ENCODE results near the gene ABCA10. TPM values are rescaled to one million over a fixed set of nuclear protein-coding genes. Genes with fewer than 3 reads are reported as not detected.

The ABCA10 gene
- total RNA-seq, 2 donors from 2014 or later: 0.11 to 1.4 TPM

DNA sequence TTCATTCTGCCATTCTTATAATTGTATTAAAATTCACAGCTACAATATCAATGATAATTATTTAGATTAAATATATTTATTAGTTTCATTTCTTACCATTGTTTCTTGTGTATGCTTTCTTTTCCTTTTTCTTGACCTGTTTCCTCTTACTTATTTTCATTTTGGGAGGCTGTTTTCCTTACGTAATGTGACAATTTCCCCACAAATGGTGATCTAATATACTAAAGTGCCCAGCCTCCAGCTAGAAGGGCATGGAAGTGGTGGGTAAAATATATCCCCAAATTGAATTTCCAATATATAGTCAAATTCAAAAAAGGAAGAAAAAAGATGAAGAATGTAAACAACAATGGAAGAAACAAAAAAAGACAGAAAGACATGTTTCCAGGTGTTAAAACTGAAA, 85.5 kb downstream of the ABCA10 start:
- no peak overlapping the region for H3K27ac Mint-ChIP-seq
- ATAC-seq: no peak
- H3K36me3 Mint-ChIP-seq: no peaks in the 10 kb centered on the region
- no peaks in the 10 kb centered on the region for H3K9me3 Mint-ChIP-seq
- DNase-seq (ENCODE audit: low spot score in 2 of 2): no peak

DNA sequence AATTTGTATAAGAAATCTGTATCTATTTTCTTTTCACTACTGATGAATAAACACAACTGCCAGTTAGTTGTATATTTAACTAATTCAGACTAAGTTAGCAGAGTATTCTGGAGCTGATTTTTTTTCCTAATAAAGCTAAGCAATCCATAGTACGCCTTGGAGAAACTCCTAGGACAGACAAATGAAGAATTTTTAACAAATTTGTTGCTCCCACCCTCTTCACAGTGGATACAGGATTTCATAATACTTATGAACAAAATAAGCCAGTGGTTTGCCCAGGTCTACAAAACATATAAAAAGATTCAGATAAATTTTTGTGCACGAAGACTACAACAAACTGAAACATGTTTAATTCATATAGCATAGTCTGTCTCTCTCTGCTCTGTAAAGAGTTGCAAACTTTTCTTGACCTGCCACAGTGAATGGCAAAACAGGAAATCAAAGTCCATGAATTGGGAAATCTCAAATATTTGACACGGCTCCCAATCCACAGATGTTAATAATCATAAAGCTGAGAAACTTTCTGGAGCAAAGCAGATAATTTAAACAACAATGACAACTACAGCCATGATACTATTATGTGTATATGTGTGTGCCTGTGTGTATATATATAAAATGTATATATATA, 86.3 kb downstream of the ABCA10 start:
- H3K9me3 Mint-ChIP-seq: no peaks in the 10 kb centered on the region
- H3K36me3 Mint-ChIP-seq: no peaks in the 10 kb centered on the region
- ATAC-seq: no peak
- no peak overlapping the region for H3K27ac Mint-ChIP-seq
- no peak for DNase-seq (ENCODE audit: low spot score in 2 of 2)

DNA sequence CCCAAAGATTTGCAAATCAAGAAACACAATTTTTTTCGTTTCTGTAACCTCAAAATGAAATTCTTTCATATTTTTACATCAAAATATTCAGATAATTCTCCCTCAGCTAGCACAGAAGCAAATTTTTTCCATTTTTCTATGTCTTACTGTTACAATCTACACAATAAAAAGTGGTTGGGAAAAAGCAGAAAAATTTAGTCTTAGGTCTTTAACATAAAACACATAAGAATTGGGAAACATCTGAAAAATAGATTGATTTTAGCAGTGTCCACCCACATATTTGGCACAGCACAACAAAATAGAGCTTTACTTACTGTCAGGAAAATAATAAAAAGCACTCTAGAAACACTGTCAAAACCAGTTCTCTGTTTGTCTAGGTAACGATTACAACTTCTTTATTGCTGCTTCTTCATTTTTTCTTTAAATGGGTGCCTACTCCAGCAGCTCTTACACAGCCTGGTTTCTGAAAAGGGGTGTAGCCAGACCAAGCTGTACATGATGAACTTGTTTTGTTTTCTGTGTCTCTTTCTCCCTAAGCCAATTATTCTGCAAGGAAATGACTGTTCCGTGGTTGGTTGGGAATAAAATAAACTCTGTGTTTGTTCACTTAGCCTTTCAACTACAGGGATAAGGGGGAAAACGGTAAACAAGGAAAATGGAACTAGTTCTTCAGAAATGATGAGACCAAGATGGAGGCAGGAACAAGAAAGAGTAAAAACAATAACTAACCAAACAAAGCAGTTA, 87.0 kb downstream of the ABCA10 start, which contains the start of gene ABCA6:
TSS of gene ABCA6 (minus strand) at position 465 of the 744 bp plus-strand sequence. CDS start 1,192 bp downstream, outside the sequence.
- no peaks in the 10 kb centered on the region for H3K9me3 Mint-ChIP-seq
- H3K27ac Mint-ChIP-seq: no peak within 1 kb of the TSS
- no peak for DNase-seq (ENCODE audit: low spot score in 2 of 2)
- no peaks in the 10 kb centered on the region for H3K36me3 Mint-ChIP-seq
- ATAC-seq: no peak

DNA sequence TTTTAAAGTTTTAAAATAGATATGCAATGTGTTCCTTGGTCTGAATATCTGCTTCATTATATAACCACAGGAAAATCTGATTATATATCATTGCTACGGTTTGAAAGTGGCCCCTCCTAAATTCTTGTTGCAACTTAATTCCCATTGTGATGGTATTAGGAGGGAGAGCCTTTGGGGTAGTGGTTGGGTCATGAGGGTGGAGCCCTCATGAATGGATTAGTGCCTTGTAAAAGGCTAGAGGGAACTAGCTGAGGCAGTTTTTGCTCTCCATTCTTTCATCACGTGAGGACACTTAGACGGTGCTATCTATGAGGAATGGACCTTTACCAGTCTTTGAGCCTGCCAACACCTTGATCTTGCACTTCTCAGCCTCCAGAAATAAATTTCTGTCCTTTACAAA, 94.5 kb downstream of the ABCA10 start:
- no peak for ATAC-seq
- DNase-seq (ENCODE audit: low spot score in 2 of 2): no peak
- H3K9me3 Mint-ChIP-seq: no peaks in the 10 kb centered on the region
- H3K36me3 Mint-ChIP-seq: peaks cover 0 to 5% of the 10 kb centered on the region in 2 donors
- H3K27ac Mint-ChIP-seq: no peak overlapping the region

DNA sequence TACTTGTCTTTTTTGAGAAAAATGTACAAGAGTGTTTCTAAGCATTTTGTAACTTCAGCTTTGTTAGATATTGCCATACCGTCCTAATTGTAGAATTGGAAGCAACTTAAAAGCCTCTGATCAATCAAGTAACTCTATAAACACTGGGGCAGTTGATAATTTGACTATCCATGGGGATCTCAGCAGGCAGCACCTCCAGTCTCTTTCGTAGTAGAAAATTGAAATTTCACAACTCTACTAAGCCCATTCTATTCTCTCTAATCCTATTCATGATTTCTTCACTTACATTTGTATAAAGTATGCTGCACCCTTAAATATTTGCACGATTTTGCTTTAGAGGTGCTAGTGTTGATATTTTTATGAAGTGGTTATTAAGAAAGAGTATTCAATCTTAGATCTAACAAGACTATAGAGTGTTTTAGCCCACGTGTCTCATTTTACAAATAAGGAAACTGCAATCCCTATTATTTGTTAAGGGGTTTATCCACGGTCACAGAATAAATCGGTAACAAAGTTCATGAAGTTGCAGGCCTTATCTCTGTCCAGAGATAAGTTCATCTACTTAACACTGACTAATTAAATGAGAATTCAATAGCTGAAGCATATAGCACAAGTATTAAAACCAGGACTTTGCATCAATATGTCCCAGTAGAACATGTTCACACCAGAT, 97.9 kb downstream of the ABCA10 start:
- no peak for ATAC-seq
- no peak overlapping the region for H3K27ac Mint-ChIP-seq
- H3K36me3 Mint-ChIP-seq: peaks cover 0 to 3% of the 10 kb centered on the region in 2 donors
- H3K9me3 Mint-ChIP-seq: no peaks in the 10 kb centered on the region
- no peak for DNase-seq (ENCODE audit: low spot score in 2 of 2)

DNA sequence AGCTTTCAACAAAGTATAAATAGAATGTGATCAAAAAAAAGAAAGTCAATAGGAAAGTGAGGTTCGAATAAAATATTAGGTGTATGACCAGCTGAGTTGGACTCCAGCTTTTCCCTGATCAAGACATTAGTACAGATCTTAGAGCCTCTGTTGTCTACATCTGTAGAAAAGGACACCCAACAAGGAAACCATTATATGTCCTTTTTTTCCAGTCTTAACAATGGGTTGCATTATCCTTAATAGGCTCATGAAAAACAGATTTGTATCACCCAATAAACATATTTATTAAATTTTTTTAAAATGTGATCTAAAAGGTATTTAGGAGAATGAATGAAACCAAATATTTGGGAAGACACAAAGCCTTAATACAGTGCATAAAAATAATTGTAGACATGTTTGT, 105.0 kb downstream of the ABCA10 start:
- ATAC-seq (no peak), DNase-seq (ENCODE audit: low spot score in 2 of 2) (no peak)
- Mint-ChIP-seq H3K36me3 (no peaks in the 10 kb centered on the region), H3K9me3 (no peaks in the 10 kb centered on the region), H3K27ac (no peak overlapping the region)

DNA sequence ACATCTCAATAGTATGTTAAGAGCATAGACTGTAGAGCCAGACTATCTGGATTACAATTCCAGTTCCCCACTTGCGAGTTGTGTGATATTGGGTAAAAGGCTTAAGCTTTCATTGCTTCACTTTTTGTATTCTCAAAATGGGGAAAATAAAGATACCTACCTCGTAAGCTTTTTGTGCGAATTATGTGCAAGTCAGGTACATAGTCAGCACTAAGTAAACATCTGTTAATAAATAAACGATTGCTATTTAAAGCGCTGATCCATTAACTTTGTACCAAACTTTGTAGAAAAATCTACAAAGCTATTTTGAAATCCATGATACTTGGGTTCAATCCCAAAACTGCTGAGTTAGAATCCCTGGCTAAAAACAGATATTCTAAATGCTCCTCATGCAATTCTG, 106.6 kb downstream of the ABCA10 start:
- DNase-seq (ENCODE audit: low spot score in 2 of 2) (no peak), ATAC-seq (no peak)
- Mint-ChIP-seq H3K27ac (no peak overlapping the region), H3K9me3 (no peaks in the 10 kb centered on the region), H3K36me3 (no peaks in the 10 kb centered on the region)

DNA sequence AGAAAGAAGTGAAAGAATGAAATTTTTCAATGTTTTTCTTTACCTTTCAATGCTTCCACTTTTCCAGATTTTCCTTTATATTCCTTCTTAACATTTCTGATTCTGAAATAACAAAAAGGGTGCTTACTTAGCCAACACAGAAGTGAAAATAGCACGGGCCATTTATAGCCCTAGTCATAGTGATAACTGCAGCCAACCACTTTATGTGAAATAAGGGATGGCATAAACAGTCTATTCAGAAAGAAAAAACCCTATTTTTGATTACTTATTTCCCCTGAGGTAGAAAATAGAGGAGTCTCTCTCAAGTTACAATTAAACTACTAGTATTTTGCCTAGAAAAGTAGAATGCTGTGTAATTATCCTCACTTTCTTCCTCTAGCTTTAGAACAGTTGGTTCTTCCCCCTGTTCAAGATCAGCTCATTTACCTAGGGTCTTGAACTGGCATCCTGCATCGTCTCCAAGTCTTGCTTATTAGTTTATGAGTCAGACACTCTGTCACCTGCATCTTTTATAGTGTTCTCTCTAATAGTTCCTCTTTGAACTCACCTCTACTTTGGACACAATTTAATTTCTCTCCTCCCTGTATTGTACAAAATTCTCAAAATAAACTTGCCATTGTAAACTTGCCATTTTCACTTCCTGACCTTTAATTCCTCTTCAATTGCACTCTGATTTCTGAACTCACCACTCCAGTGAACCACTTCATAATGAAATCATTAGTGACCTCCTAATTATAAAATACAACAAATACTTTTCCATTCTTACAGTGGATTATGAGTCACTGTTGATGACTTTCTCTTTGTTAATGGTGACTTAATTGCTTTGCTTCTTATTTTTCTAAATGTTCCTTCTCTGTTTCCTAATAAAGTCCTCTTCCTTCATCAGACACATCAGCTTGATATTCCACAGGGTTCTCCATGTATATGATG, 110.5 kb downstream of the ABCA10 start:
- ATAC-seq (no peak), DNase-seq (ENCODE audit: low spot score in 2 of 2) (no peak)
- no peak overlapping the region for H3K27ac Mint-ChIP-seq
- H3K9me3 Mint-ChIP-seq: no peaks in the 10 kb centered on the region
- H3K36me3 Mint-ChIP-seq: no peaks in the 10 kb centered on the region

DNA sequence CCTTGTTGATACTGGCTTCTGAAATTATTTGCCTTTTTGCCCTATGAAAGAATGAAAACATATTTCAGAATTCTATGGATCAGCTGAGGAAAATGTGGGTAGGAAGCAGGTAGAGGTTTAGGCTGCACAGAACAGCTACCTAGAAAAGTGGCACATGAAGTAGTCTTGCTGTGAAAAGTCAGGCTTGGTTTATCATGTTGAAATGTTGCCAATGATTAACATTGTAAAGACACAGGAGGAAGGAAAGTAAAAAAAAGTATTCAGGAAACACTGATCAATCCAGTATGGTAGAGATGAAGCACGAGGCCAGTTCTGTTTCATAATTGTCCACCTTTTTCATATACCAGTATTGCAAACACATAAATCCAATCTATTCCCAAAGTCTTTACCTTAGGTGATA, 116.8 kb downstream of the ABCA10 start:
- H3K36me3 Mint-ChIP-seq: no peaks in the 10 kb centered on the region
- H3K9me3 Mint-ChIP-seq: no peaks in the 10 kb centered on the region
- H3K27ac Mint-ChIP-seq: no peak overlapping the region
- DNase-seq (ENCODE audit: low spot score in 2 of 2): no peak
- ATAC-seq: no peak

DNA sequence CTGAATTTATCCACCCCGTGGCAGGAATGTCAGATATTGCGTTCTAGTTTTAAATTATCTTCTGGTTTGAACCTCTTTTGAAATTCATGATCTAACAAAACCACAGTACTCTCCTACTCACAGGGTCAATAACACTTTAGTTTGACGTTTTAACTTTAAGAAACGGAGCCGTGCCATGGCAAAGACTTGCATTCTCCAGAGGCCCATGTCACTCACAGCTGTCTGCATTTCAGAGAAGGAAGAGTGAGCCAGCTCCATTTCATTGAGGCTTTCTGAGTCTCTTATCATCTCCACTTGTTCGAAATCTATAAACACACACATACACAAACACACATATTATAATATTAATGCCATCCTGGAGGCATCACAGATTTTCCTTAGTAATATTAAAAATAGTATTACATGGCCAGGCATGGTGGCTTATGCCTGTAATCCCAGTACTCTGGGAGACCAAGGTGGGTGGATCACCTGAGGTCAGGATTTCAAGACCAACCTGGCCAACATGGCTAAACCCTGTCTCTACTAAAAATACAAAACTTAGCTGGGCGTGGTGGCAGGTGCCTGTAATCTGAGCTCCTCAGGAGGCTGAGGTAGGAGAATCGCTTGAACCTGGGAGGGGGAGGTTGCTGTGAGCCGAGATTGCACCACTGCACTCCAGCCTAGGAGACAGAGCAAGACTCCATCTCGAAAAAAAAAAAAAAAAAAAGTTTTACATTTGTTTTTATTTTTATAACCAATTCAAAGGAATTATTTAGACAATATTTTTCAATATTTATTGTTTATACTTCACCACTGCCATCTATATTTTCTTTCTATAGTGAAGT, 122.5 kb downstream of the ABCA10 start:
- Mint-ChIP-seq H3K9me3 (no peaks in the 10 kb centered on the region), H3K36me3 (no peaks in the 10 kb centered on the region), H3K27ac (no peak overlapping the region)
- DNase-seq (ENCODE audit: low spot score in 2 of 2): no peak
- no peak for ATAC-seq

DNA sequence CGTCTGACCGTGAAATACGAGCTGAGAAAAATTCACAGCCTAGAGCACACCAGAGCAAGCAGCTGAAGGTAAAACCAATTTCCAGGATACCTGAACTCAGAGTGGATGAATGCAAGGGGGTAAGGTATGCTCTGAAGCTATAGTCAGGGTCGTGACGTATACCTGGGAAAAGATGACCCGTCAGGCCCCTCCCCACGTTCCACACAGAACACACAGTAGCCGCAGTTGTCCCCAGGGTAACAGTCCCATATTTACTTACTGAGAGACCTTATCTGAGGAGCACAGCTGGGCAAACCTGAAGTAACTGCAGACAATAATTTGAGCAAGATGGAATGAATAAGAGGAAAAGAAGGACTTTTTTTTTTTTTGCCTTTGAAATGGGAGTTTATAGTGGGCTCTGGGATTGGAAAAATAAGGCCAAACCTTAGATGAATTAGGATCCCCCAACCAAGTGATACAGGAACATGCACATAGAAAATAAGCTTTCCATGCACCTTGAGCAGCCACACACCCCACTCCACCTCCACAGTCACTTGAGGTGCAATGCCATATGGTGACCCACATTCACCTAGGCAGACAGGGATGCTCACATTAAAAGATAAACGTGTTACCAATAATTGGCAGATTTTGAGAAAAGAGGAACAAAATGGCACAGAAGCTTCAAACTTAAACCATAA, 124.9 kb downstream of the ABCA10 start:
- Mint-ChIP-seq H3K9me3 (no peaks in the 10 kb centered on the region), H3K27ac (no peak overlapping the region), H3K36me3 (no peaks in the 10 kb centered on the region)
- DNase-seq (ENCODE audit: low spot score in 2 of 2) (no peak), ATAC-seq (no peak)

DNA sequence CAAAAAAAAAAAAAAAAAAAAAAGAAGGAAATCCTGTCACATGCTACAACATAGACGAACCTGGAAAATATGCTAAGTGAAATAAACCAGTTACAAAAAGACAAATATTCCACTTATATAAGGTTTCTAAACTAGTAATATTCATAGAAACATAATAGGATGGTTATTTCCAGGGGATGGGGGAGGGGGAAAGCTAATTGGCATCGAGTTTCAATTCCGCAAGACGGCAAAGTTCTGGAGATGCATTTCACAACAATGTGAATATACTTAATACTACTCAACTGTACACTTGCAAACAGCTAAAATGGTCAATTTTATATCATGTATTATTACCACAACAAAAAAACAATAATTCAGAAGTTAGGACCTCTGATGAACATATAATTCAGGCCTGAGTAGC, 130.0 kb downstream of the ABCA10 start:
- H3K9me3 Mint-ChIP-seq: no peaks in the 10 kb centered on the region
- ATAC-seq (no peak), DNase-seq (ENCODE audit: low spot score in 2 of 2) (no peak)
- H3K27ac Mint-ChIP-seq: no peak overlapping the region
- H3K36me3 Mint-ChIP-seq: no peaks in the 10 kb centered on the region
